Activated CD4-positive, alpha-beta T cell treated with anti-CD3 and anti-CD28 coated beads, Interleukin-2, amount 10 ng/mL, durations not matched to agents 24 days and 14 days (primary cell): ENCODE measurements around the gene ITGA2. TPM values are rescaled to one million over a fixed set of nuclear protein-coding genes. Genes with fewer than 3 reads are reported as not detected.
"Not testable (repeated sequence)": the region's sequence is repeated elsewhere in the genome, so short reads cannot be mapped to it uniquely, and the experiment has no call there.

Experiments
- DNase-seq: peaks from one replicate; pipeline ENCODE4 v3.0.0; 2022
- H3K27ac Mint-ChIP-seq: one replicate; pipeline ENCODE4 v1.8.0; 2022; ENCODE audit warnings: mild to moderate bottlenecking, mixed read lengths
- H3K27me3 Mint-ChIP-seq: one replicate; pipeline ENCODE4 v1.8.0; 2022; ENCODE audit warnings: mixed read lengths
- H3K36me3 Mint-ChIP-seq: one replicate; pipeline ENCODE4 v1.8.0; 2022; ENCODE audit warnings: low read depth, mild to moderate bottlenecking, mixed read lengths
- H3K4me1 Mint-ChIP-seq: one replicate; pipeline ENCODE4 v1.8.0; 2021; ENCODE audit warnings: mixed read lengths
- H3K4me3 Mint-ChIP-seq: one replicate; pipeline ENCODE4 v1.8.0; 2022; ENCODE audit warnings: mild to moderate bottlenecking, moderate library complexity, mixed read lengths
- H3K9me3 Mint-ChIP-seq: one replicate; pipeline ENCODE4 v1.8.0; 2021; ENCODE audit warnings: mixed read lengths
- intact Hi-C: fragments of 100-400 bp; cut with micrococcal nuclease; formaldehyde crosslinking; loops from one replicate; pipeline ENCODE4 v1.15.1; 2023
- total RNA-seq: library from RNA; stranded (reverse); gene quantifications from 2 replicates; pipeline ENCODE4 v1.2.3, GENCODE V29; 2022

ITGA2 gene
- total RNA-seq, 1 donor from 2014 or later: 3.9 TPM

- no peak overlapping the region for H3K27ac Mint-ChIP-seq
- no peak overlapping the region for H3K4me3 Mint-ChIP-seq
- DNase-seq: no peak
- peaks cover 4% of the 10 kb centered on the region for H3K36me3 Mint-ChIP-seq
- H3K9me3 Mint-ChIP-seq: peaks cover 23% of the 10 kb centered on the region
- peaks cover 45% of the 10 kb centered on the region for H3K27me3 Mint-ChIP-seq
- no peaks in the 10 kb centered on the region for H3K4me1 Mint-ChIP-seq
- intact Hi-C loops: no loop called here
Measured at GRCh38 chr5:52964138-52964537, 25.0 kb upstream of the ITGA2 start.

- peaks cover 41% of the 10 kb centered on the region for H3K27me3 Mint-ChIP-seq
- not testable (repeated sequence) for DNase-seq
Measured at GRCh38 chr5:52976157-52976556, 13.0 kb upstream of the ITGA2 start.

GRCh38 chr5:52977264-52977897 lies 11.8 kb upstream of the ITGA2 start:
- peaks cover 22% of the 10 kb centered on the region for H3K9me3 Mint-ChIP-seq
- DNase-seq: no peak

More at GRCh38 chr5:52976157-52976556, 13.0 kb upstream of the ITGA2 start:
- H3K27ac Mint-ChIP-seq, H3K4me3 Mint-ChIP-seq, H3K36me3 Mint-ChIP-seq, H3K4me1 Mint-ChIP-seq, intact Hi-C loops: not testable (repeated sequence)
- H3K9me3 Mint-ChIP-seq: peaks cover 22% of the 10 kb centered on the region

GRCh38 chr5:52981507-52981906 lies 7.6 kb upstream of the ITGA2 start:
- Mint-ChIP-seq H3K27me3 (peaks cover 20% of the 10 kb centered on the region), H3K4me1 (peaks cover 20% of the 10 kb centered on the region), H3K36me3 (no peaks in the 10 kb centered on the region), H3K4me3 (no peak overlapping the region), H3K9me3 (peaks cover 6% of the 10 kb centered on the region), H3K27ac (no peak overlapping the region)
- DNase-seq: no peak
- intact Hi-C loops: no loop called here

More at GRCh38 chr5:52977264-52977897, 11.8 kb upstream of the ITGA2 start:
- H3K4me3 Mint-ChIP-seq: no peak overlapping the region
- H3K27me3 Mint-ChIP-seq: peaks cover 38% of the 10 kb centered on the region
- no peaks in the 10 kb centered on the region for H3K36me3 Mint-ChIP-seq
- intact Hi-C loops: no loop called here
- no peak overlapping the region for H3K27ac Mint-ChIP-seq
- H3K4me1 Mint-ChIP-seq: peaks cover 3% of the 10 kb centered on the region

- intact Hi-C loops: no loop called here
- no peak for DNase-seq
- Mint-ChIP-seq H3K9me3 (no peaks in the 10 kb centered on the region), H3K4me1 (peaks cover 36% of the 10 kb centered on the region), H3K36me3 (no peaks in the 10 kb centered on the region), H3K27me3 (peaks cover 16% of the 10 kb centered on the region), H3K4me3 (no peak overlapping the region), H3K27ac (peak overlapping the region; percentile 9)
Measured at GRCh38 chr5:52983731-52984636, 5.2 kb upstream of the ITGA2 start.

- no peaks in the 10 kb centered on the region for H3K36me3 Mint-ChIP-seq
- H3K4me3 Mint-ChIP-seq: no peak overlapping the region
- intact Hi-C loops: no loop called here
- H3K27me3 Mint-ChIP-seq: peaks cover 11% of the 10 kb centered on the region
- no peaks in the 10 kb centered on the region for H3K9me3 Mint-ChIP-seq
- DNase-seq: no peak
- no peak overlapping the region for H3K27ac Mint-ChIP-seq
- H3K4me1 Mint-ChIP-seq: peaks cover 40% of the 10 kb centered on the region
Measured at GRCh38 chr5:52985306-52985705, 3.8 kb upstream of the ITGA2 start.

GRCh38 chr5:52987711-52988331 lies 1.3 kb upstream of the ITGA2 start:
- H3K4me1 Mint-ChIP-seq: peaks cover 51% of the 10 kb centered on the region
- H3K27me3 Mint-ChIP-seq: peaks cover 3% of the 10 kb centered on the region
- peaks cover 8% of the 10 kb centered on the region for H3K36me3 Mint-ChIP-seq
- intact Hi-C loops: loop anchor here (1.0 to 2.0 kb wide), 5 partner anchors 20 to 109 kb away; no protein-coding TSS in a partner anchor
- H3K4me3 Mint-ChIP-seq: peak overlapping the region; percentile 84
- peak overlapping the region; percentile 56 for H3K27ac Mint-ChIP-seq
- DNase-seq: peak; percentile 62
- no peaks in the 10 kb centered on the region for H3K9me3 Mint-ChIP-seq

GRCh38 chr5:52988335-52989024 lies 672 bp upstream of the ITGA2 start:
- intact Hi-C loops: loop anchor here (1.0 to 2.0 kb wide), 6 partner anchors 17 to 108 kb away; no protein-coding TSS in a partner anchor
- peak overlapping the region; percentile 84 for H3K4me3 Mint-ChIP-seq
- peaks cover 12% of the 10 kb centered on the region for H3K36me3 Mint-ChIP-seq
- H3K4me1 Mint-ChIP-seq: peaks cover 52% of the 10 kb centered on the region
- H3K9me3 Mint-ChIP-seq: no peaks in the 10 kb centered on the region
- peaks cover 3% of the 10 kb centered on the region for H3K27me3 Mint-ChIP-seq
- DNase-seq: no peak
- H3K27ac Mint-ChIP-seq: peak overlapping the region; percentile 62

- DNase-seq: peak; percentile 85
- intact Hi-C loops: loop anchor here (1.0 to 2.0 kb wide), 4 partner anchors 8 to 107 kb away; no protein-coding TSS in a partner anchor
- Mint-ChIP-seq H3K27me3 (peaks cover 1% of the 10 kb centered on the region), H3K36me3 (peaks cover 17% of the 10 kb centered on the region), H3K27ac (peak overlapping the region; percentile 66), H3K4me1 (peaks cover 44% of the 10 kb centered on the region), H3K9me3 (peaks cover 3% of the 10 kb centered on the region), H3K4me3 (peak overlapping the region; percentile 84)
Measured at GRCh38 chr5:52989781-52990527, 802 bp downstream of the ITGA2 start.

- peaks cover 3% of the 10 kb centered on the region for H3K9me3 Mint-ChIP-seq
- peak overlapping the region; percentile 84 for H3K4me3 Mint-ChIP-seq
- H3K4me1 Mint-ChIP-seq: peaks cover 43% of the 10 kb centered on the region
- H3K27ac Mint-ChIP-seq: no peak overlapping the region
- H3K27me3 Mint-ChIP-seq: peaks cover 1% of the 10 kb centered on the region
- intact Hi-C loops: loop anchor here (1.0 kb wide), 1 partner anchor 8 kb away; no protein-coding TSS in a partner anchor
- DNase-seq: peak; percentile 52
- peaks cover 17% of the 10 kb centered on the region for H3K36me3 Mint-ChIP-seq
Measured at GRCh38 chr5:52990528-52990925, 1.4 kb downstream of the ITGA2 start.

GRCh38 chr5:52993367-52993766 lies 4.2 kb downstream of the ITGA2 start:
- H3K4me1 Mint-ChIP-seq: peaks cover 30% of the 10 kb centered on the region
- H3K9me3 Mint-ChIP-seq: peaks cover 3% of the 10 kb centered on the region
- peaks cover 1% of the 10 kb centered on the region for H3K27me3 Mint-ChIP-seq
- peaks cover 17% of the 10 kb centered on the region for H3K36me3 Mint-ChIP-seq
- no peak for DNase-seq
- intact Hi-C loops: no loop called here
- no peak overlapping the region for H3K4me3 Mint-ChIP-seq
- no peak overlapping the region for H3K27ac Mint-ChIP-seq

GRCh38 chr5:52994266-52994665 lies 5.1 kb downstream of the ITGA2 start:
- no peak for DNase-seq
- no peak overlapping the region for H3K27ac Mint-ChIP-seq
- intact Hi-C loops: no loop called here
- peaks cover 31% of the 10 kb centered on the region for H3K4me1 Mint-ChIP-seq
- H3K9me3 Mint-ChIP-seq: peaks cover 3% of the 10 kb centered on the region
- peaks cover 1% of the 10 kb centered on the region for H3K27me3 Mint-ChIP-seq
- peaks cover 19% of the 10 kb centered on the region for H3K36me3 Mint-ChIP-seq
- no peak overlapping the region for H3K4me3 Mint-ChIP-seq

- H3K27me3 Mint-ChIP-seq: peaks cover 1% of the 10 kb centered on the region
- intact Hi-C loops: no loop called here
- peaks cover 19% of the 10 kb centered on the region for H3K36me3 Mint-ChIP-seq
- peak; percentile 54 for DNase-seq
- peaks cover 31% of the 10 kb centered on the region for H3K4me1 Mint-ChIP-seq
- H3K27ac Mint-ChIP-seq: no peak overlapping the region
- H3K4me3 Mint-ChIP-seq: no peak overlapping the region
- H3K9me3 Mint-ChIP-seq: peaks cover 3% of the 10 kb centered on the region
Measured at GRCh38 chr5:52995095-52995494, 5.9 kb downstream of the ITGA2 start.
